ENCODE data around the gene CAPN12. TPM values are rescaled to one million over a fixed set of nuclear protein-coding genes. Genes with fewer than 3 reads are reported as not detected.

The CAPN12 gene
- total and polyA plus RNA-seq, 2 experiments from 2014 or later: 19.1 to 20.5 TPM

- Histone ChIP-seq H3K27ac (ENCODE audit: low read depth) (no peak overlapping the region), H3K9me2 (ENCODE audit: insufficient read depth) (no peaks in the 10 kb centered on the region), H3F3A (replicated peaks; ENCODE audit: low read depth) (peaks cover 21% of the 10 kb centered on the region; the same call in 1 of the 2 replicates), H3K4me2 (no peak overlapping the region), H3K4me3 (no peak overlapping the region), H3K79me2 (replicated peaks; ENCODE audit: insufficient read depth) (no peaks in the 10 kb centered on the region), H3K4me1 (ENCODE audit: insufficient read depth) (peaks cover 13% of the 10 kb centered on the region), H4K20me1 (replicated peaks; ENCODE audit: insufficient read depth) (peaks cover 6% of the 10 kb centered on the region), H2AFZ (no peak overlapping the region), H3K36me3 (ENCODE audit: insufficient read depth) (peaks cover 13% of the 10 kb centered on the region), H3K27me3 (ENCODE audit: insufficient read depth) (no peaks in the 10 kb centered on the region)
- no peak for TF ChIP-seq JUNB (IDR thresholded peaks at IDR 0.05; ENCODE audit: unreplicated experiment)
- no peak for TF ChIP-seq STAT1 (IDR thresholded peaks at IDR 0.05; ENCODE audit: unreplicated experiment)
- no peak for TF ChIP-seq ZNF114 (CRISPR knock-in tag; IDR thresholded peaks at IDR 0.05)
- TF ChIP-seq ZNF462 (CRISPR knock-in tag; IDR thresholded peaks at IDR 0.05): no peak
- no peak for TF ChIP-seq ZNF331 (CRISPR knock-in tag; IDR thresholded peaks at IDR 0.05; ENCODE audit: low read depth)
- TF ChIP-seq CREB1 (CRISPR knock-in tag; IDR thresholded peaks at IDR 0.05; ENCODE audit: low read depth): no peak
- TF ChIP-seq, protein P1, sequence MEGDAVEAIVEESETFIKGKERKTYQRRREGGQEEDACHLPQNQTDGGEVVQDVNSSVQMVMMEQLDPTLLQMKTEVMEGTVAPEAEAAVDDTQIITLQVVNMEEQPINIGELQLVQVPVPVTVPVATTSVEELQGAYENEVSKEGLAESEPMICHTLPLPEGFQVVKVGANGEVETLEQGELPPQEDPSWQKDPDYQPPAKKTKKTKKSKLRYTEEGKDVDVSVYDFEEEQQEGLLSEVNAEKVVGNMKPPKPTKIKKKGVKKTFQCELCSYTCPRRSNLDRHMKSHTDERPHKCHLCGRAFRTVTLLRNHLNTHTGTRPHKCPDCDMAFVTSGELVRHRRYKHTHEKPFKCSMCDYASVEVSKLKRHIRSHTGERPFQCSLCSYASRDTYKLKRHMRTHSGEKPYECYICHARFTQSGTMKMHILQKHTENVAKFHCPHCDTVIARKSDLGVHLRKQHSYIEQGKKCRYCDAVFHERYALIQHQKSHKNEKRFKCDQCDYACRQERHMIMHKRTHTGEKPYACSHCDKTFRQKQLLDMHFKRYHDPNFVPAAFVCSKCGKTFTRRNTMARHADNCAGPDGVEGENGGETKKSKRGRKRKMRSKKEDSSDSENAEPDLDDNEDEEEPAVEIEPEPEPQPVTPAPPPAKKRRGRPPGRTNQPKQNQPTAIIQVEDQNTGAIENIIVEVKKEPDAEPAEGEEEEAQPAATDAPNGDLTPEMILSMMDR (conservative IDR thresholded peaks at IDR 0.05; ENCODE audit: low read depth in 2 of 2): no peak
- TF ChIP-seq, protein P2, sequence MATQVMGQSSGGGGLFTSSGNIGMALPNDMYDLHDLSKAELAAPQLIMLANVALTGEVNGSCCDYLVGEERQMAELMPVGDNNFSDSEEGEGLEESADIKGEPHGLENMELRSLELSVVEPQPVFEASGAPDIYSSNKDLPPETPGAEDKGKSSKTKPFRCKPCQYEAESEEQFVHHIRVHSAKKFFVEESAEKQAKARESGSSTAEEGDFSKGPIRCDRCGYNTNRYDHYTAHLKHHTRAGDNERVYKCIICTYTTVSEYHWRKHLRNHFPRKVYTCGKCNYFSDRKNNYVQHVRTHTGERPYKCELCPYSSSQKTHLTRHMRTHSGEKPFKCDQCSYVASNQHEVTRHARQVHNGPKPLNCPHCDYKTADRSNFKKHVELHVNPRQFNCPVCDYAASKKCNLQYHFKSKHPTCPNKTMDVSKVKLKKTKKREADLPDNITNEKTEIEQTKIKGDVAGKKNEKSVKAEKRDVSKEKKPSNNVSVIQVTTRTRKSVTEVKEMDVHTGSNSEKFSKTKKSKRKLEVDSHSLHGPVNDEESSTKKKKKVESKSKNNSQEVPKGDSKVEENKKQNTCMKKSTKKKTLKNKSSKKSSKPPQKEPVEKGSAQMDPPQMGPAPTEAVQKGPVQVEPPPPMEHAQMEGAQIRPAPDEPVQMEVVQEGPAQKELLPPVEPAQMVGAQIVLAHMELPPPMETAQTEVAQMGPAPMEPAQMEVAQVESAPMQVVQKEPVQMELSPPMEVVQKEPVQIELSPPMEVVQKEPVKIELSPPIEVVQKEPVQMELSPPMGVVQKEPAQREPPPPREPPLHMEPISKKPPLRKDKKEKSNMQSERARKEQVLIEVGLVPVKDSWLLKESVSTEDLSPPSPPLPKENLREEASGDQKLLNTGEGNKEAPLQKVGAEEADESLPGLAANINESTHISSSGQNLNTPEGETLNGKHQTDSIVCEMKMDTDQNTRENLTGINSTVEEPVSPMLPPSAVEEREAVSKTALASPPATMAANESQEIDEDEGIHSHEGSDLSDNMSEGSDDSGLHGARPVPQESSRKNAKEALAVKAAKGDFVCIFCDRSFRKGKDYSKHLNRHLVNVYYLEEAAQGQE (IDR thresholded peaks at IDR 0.05; ENCODE audit: unreplicated experiment): no peak
- TF ChIP-seq, protein P3, sequence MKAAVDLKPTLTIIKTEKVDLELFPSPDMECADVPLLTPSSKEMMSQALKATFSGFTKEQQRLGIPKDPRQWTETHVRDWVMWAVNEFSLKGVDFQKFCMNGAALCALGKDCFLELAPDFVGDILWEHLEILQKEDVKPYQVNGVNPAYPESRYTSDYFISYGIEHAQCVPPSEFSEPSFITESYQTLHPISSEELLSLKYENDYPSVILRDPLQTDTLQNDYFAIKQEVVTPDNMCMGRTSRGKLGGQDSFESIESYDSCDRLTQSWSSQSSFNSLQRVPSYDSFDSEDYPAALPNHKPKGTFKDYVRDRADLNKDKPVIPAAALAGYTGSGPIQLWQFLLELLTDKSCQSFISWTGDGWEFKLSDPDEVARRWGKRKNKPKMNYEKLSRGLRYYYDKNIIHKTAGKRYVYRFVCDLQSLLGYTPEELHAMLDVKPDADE (IDR thresholded peaks at IDR 0.05): no peak
- TF ChIP-seq NANOG (IDR thresholded peaks at IDR 0.05; ENCODE audit: borderline replicate concordance): no peak
- TF ChIP-seq EZH2 (IDR thresholded peaks at IDR 0.05; ENCODE audit: low read depth, unreplicated experiment): no peak
- TF ChIP-seq POLR2AphosphoS5 (IDR thresholded peaks at IDR 0.05; ENCODE audit: low read depth): no peak
- TF ChIP-seq EZH2phosphoT487 (IDR thresholded peaks at IDR 0.05; ENCODE audit: unreplicated experiment): no peak
- Mint-ChIP-seq H3K4me1 (peaks cover 20% of the 10 kb centered on the region), H3K9me3 (no peaks in the 10 kb centered on the region), H3K27me3 (ENCODE audit: insufficient read depth, low read depth, poor library complexity) (peaks cover 43% of the 10 kb centered on the region), H3K36me3 (ENCODE audit: low read depth) (peaks cover 50% of the 10 kb centered on the region), H3K4me3 (no peak overlapping the region), H3K27ac (no peak overlapping the region)
- ATAC-seq (no peak), DNase-seq (ENCODE audit: low spot score) (no peak)
These were observed 13.9 kb downstream of the CAPN12 start for GRCh38 chr19:38730470-38730730.
